HG02840 (cell line): ENCODE measurements around the gene ATP2B3.

Experiments
- ATAC-seq: cut with Tn5 transposase; IDR thresholded peaks from one replicate; pipeline ENCODE4 v1.9.1; 2021; ENCODE audit warnings: mild to moderate bottlenecking, moderate library complexity, moderate number of reproducible peaks; ENCODE audit not compliant: unreplicated experiment, low FRiP score

Gene ATP2B3

GRCh38 chrX:153561337-153561736 is 43.9 kb downstream of the ATP2B3 start:
- no peak for ATAC-seq

GRCh38 chrX:153562546-153562945 is 45.1 kb downstream of the ATP2B3 start:
- ATAC-seq, result no peak

- no peak for ATAC-seq
Observed at GRCh38 chrX:153564047-153564606, 46.7 kb downstream of the ATP2B3 start.

- ATAC-seq, result no peak
Observed at GRCh38 chrX:153565996-153566580, 48.6 kb downstream of the ATP2B3 start.

GRCh38 chrX:153568451-153569011 is 51.1 kb downstream of the ATP2B3 start:
- ATAC-seq, result no peak

GRCh38 chrX:153569475-153569874 is 52.0 kb downstream of the ATP2B3 start:
- ATAC-seq, result no peak

- ATAC-seq, result no peak
Observed at GRCh38 chrX:153571534-153571908, 54.1 kb downstream of the ATP2B3 start.

GRCh38 chrX:153572601-153573000 is 55.2 kb downstream of the ATP2B3 start:
- no peak for ATAC-seq

- no peak for ATAC-seq
Observed at GRCh38 chrX:153573984-153574383, 56.5 kb downstream of the ATP2B3 start.

- no peak for ATAC-seq
Observed at GRCh38 chrX:153576239-153576870, 58.9 kb downstream of the ATP2B3 start.

- no peak for ATAC-seq
Observed at GRCh38 chrX:153576961-153577360, 59.5 kb downstream of the ATP2B3 start.

GRCh38 chrX:153578200-153578835 is 60.9 kb downstream of the ATP2B3 start:
- no peak for ATAC-seq

GRCh38 chrX:153578889-153579288 is 61.4 kb downstream of the ATP2B3 start:
- no peak for ATAC-seq

GRCh38 chrX:153580700-153581386 is 63.4 kb downstream of the ATP2B3 start:
- ATAC-seq, result no peak

GRCh38 chrX:153582896-153583295 is 65.5 kb downstream of the ATP2B3 start:
- ATAC-seq, result peak; percentile 98

GRCh38 chrX:153583433-153583832 is 66.0 kb downstream of the ATP2B3 start:
- ATAC-seq, result no peak

GRCh38 chrX:153585827-153586226 is 68.4 kb downstream of the ATP2B3 start:
- no peak for ATAC-seq

- ATAC-seq, result no peak
Observed at GRCh38 chrX:153587342-153587741, 69.9 kb downstream of the ATP2B3 start.

GRCh38 chrX:153588021-153588781 is 70.8 kb downstream of the ATP2B3 start:
- no peak for ATAC-seq

GRCh38 chrX:153588782-153589446 is 71.5 kb downstream of the ATP2B3 start:
- no peak for ATAC-seq
